HG03520 (cell line): ENCODE measurements around the gene MGP.

Experiments
- ATAC-seq: cut with Tn5 transposase; IDR thresholded peaks from one replicate; pipeline ENCODE4 v1.9.1; 2021; ENCODE audit warnings: mild to moderate bottlenecking, moderate library complexity; ENCODE audit not compliant: unreplicated experiment

Gene MGP

DNA sequence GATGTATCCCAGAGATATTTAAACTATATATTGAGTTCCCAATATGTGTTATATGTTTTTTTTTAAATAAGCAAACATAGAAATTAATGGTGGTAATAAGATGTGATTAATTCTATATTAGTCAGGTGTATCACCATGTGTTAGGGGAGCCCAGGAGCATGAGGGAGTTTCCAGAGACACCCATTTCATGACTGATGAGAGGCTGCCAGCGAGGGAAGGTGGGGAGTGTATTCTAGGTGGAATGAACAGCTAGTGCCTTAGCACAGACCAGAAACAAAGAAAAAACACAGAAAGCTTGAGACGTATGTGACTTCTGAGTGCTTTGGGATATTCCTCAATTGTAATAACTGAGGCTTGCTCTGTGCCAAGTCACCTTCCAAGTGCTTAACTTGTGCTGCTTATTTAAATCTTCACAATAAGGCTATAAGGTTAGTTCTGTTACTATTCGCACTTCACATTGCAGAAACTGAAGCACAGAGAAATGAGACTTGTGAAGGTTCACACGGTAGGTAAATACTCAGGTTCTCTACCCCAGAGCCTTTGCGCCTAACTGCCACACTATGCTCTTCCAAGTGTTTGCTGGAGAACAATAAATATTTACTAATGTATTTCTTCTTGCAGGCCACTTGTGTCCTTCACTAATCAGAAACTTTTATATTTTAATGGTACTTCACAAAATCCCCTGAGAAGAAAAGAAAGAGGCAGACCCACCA, 17.9 kb upstream of the MGP start:
- ATAC-seq: no peak

DNA sequence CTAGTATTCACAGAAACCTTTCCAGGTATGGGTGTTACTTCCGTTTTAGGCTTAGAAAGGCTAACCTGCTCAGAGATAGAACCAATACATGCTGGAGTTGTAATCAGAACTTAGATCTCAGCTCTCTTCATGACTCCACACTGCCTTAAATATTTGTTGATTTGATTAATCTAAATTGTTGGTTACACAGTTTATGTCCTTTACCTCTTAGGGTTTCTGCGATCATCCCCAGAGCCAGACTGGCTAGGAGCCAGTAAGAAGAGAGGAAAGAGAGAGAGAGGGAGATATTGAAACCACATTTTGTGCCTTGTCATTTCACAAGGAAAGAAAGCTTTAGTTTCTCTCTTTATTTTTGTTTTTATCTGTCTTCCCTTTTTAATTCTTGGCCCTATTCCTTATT, 16.8 kb upstream of the MGP start:
- no peak for ATAC-seq

DNA sequence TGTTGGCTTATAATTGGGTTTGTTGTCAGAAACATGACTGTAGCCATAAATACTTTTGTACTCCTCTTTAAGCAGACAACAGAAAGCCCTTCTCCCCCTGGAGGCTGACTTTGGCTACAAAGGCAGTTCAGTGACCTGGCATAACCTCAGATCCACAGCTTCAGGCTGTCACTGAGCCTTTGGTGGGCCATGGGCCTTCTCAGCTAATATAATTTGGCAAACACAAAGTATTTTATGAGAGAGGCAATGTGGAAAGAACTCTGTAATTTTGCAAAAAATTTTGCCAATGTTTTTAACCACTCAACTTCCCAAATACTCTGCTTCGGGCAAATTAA, 15.5 kb upstream of the MGP start:
- no peak for ATAC-seq

DNA sequence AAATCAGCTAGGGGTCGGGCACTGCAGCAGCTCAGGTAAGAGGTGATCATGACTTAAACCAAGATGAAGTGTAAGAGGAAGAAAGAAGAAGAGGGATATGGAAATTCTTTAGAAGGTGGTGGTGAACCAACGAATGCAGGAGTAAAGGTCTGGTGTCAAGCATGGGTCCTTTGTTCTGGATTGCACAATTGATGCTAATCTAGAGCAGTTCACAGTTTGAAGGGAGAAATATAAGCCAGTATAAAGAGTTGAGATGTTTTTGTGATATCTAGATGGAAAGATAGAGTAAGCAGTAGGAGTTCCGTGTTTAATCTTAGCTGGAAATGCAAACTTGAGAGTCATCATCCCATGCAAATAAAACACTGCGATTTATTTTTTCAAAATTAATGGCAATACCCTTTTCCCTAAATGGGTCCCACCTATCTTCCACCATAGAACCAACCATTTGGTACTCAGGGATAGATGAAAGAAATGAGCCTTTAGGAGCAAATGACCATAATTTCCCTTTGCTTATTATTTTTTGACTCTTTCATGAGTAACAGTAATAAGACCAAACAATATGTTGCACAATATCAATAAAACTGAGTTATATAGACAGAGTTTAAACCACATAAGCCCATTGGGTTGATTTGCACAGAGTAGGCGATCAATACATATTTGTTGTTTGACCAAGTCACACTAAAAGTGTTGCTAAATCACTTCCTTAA, 15.0 kb upstream of the MGP start:
- ATAC-seq: no peak

DNA sequence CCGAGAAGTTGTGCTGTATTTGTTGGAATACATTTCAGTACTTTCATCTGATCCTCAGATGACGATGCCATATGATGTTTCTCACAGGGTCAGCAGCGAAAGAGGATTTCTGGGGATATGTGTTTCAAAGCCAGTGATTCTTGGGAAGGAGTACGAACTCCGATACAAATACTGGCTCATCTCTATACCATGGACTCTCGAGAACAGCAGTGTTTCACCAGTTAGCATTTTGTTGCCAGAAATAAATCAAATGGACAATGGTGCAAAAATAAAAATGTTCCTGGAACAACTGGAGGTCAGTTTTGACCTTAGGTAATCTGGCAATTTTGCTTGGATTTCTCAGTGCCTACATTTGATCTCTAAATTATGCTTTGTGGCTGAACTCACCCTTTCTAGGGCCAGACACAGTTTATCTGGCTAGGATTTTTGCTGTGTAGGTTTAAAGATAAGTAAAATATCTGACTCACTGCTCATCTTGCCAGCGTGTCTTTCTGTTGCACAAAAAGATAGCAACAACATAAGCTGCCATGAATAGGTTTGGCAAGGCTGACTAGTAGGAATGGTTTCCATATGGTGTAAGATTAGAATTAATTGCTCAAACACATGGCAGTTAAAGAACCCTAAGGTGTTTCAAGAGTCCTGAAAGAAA, 11.0 kb upstream of the MGP start:
- ATAC-seq: no peak

DNA sequence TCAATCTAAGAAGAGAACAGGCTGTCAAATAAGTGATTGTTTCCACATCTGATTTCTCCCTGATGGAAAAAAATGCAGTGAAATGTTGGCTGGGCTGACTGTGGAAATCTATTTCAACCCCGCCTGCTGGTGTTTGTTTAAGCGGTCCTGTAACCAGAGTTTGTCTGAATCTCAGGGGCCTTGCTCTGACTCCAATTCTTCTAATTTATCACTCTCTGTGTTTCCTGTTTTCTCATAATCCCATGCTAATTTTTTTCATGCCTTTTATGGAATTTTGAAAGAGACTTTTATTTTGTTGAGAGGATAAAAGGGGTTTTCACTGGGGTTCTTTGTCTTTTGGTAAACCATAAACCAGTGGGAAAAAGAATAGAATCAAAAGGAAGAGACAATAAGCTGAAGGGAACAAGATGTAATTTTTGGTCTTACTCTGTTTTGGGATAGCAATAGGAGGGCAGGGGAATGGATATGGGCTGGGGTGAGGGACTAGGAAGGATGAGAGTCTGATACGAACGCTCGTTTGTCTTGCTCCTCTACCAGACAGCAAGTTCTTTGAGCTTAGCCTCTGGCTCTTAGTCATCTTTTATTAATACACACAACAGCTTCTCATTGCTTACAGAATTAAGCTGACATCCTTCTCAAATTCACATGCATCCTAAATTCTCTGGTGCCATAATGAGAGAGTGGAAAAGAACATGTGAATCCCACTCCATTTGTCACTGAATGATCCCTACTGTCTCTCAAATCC, 8.0 kb upstream of the MGP start:
- ATAC-seq: no peak

DNA sequence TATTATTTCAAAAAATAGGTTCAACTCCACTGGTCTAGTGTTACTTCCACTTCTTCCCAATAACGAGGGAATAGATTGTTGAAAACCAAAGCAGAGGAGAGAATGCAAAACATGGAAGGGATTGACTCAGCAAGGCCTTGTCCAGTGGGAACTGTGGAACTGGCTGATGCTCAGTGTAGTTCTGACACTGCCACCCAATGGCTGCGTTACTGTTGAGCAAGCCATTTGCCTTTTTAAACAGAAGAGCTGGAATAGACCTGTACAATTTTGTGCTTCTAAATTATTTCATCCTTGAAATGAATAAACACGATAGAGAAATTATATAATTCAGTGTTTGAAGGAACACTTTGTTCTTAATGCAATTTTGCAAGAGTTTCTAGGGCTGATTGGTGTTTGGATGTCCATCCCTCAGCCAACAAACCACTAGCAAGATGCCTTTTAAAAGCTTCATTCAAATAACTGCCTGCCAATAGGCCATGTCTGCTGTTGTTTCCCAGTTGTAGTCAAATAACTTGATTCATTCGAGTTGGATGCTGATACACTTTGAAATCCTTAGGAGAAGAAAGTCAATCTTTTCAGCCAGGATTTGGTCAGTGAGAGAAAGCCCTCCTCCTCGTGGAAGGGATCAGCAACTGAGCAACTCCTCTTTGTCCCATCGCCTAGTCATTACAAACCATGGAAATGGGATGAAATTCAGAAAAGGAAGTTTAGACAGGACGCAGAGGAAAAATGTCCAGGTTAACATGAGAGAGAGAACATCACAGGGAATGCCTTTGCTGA, 7.3 kb upstream of the MGP start:
- no peak for ATAC-seq

DNA sequence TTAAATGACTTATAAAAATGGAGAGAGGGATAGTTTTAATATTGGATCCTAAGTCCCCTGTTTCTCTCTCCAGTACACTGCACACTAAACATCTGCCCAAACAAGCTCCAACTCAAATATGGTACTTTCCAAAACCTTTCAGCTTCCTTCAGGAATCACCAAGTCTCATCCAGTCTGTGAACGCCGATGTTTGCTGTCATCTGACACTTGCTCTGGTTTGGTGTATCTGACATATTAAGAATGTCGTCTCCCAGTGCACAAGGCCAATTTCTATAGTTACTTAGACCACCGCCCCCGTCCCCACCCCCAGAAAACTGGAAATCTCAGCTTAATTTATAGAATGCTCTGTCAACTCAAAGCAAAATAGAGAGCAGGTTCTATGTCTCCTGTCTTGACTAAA, 5.0 kb upstream of the MGP start:
- ATAC-seq: no peak

DNA sequence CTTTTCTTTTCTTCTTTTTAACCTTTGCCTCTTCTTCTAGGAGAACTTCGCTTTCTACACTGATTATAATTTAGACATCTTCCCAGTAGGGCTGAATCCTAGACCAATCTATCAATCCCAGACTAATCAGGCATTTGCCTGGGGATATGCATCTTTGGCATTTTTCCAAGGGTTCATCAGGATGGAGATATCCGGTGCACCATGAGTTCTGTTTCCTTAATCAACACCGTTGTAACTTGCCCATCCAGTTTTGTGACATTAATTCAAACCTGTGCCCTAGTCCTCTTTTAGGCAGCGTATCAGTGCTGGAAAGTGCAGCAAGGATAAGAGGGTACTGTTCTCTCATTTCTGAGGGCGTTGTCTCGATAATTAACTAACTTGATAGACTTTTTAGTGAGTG, 617 bp upstream of the MGP start:
- ATAC-seq: no peak

DNA sequence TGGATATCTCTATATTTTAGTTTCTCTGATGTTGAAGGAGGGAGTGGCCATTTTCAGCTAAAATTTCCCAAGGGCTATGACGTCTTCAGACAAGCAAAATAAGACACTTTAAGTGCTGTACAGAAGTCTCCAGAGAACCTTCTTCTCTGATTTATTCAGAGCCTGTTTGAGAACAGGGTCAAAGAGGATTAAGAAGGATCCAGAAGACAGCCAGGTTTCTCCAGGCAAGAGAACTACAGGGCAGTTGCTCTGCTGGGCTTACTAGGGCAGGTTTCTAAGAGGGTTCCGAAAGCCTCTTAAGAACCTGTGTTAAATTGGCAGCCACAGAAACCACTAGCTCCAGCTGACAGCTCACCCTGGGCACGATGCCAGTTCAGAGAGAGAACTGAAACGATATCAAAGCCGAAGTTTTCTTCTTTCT, 1.2 kb downstream of the MGP start:
- peak; percentile 96 for ATAC-seq

DNA sequence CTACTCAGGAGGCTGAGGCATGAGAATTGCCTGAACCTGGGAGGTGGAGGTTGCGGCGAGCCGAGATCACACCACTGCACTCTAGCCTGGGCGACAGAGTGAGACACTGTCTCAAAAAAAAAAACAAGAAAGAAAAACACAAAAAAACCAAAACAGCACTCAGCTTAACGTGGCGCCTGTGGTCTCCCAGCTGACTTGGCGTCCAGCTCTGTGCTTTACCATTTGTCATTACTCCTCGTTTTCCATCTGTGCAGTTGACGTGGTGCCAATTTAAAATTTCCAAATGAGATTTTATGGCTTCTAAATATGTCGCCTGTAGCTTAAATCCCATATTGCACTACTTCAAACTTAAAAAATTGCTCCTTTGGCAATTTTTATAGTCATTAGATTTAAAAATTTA, 2.0 kb downstream of the MGP start:
- no peak for ATAC-seq

DNA sequence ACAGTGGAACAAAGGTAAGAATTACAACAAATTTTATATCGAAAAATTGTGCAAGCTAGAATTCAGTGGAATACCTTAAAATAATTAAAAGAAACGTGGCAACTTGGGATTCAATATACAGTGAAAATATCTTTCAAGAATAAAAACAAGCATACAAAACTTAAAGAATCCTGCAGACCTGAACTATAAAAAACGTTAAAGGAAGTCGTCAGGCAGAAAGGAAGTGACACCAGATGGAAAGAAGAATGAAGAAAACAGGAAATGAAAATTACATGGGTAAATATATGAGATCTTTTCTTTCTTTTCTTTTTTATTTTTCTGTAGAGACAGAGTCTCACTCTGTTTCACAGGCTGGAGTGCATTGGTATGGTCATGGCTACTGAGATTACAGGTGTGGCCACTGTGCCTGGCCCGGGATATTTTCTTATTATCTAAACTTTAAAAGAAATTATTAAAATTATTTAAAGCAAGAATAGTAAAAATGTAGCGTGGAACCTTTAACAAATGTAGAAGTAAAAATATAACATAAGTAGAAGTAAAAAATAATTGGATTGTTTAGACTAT, 4.7 kb downstream of the MGP start:
- ATAC-seq: no peak

DNA sequence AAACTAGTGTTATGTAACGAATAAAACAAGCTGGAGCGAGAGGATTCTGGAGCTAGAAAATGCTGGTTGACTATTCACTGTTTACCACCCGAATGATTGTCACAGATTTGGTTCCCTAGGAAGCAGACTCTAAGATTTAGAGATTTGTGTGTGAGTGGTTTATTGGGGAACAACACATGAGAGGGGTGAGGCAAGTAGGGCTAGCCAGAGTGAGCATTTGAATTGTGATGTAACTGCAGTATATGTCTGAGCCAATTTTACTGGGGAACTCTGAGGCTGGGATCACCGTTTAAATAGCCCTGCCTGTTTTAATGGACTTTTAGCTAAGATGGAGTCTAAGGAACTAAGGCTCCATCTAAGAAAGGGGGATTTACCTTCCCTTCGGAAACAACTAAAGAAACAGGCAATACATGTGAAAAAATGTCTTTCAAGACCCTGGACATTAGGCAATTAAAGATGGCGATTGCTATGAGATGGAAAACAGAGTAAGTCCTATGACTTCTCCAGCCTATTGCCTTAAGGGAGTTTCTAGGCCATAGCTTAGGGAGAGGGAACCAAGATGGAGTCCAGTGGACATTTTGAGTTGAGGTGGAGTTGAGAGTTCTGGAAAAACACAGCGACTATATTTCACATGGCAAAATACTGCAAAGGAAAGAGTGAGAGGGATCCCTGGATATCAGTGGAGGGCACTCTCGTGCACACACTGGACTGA, 6.3 kb downstream of the MGP start:
- ATAC-seq: no peak

DNA sequence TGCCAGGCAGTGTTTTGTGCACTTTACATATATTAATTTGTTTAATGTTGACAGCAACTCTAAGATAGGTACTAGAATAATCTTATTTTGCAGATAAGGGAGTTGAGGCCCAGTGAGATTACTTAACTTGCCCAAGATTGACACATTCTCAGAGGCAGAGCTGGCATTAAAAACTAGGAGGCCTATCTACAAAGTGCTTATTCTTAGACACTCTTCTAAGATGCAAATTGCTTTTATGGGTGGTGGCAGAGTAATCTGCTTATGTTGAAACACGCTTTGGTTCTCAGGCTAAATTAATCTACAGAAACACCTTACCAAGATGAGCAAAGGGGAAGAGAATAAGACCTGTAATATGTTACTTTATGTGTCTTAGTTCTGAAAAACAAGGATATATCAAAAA, 7.2 kb downstream of the MGP start:
- no peak for ATAC-seq

DNA sequence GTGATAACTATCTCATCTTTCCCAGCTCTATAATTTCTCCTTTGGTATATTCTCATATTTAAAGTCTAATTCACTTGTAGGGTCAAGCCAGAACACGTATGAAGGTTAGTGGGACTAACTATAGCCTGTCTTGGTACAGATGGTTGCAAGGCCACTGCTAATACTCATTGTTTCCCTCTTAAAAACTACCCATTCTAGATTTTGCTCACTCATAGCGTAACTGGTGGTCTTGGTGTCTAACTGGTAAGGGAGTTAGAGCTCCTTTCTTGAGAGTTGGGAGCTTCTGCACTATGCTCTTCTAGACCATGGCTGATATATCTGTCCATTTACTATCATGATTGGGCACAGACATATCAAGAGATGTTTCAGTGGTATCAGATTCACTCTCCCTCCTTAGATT, 8.8 kb downstream of the MGP start:
- no peak for ATAC-seq

DNA sequence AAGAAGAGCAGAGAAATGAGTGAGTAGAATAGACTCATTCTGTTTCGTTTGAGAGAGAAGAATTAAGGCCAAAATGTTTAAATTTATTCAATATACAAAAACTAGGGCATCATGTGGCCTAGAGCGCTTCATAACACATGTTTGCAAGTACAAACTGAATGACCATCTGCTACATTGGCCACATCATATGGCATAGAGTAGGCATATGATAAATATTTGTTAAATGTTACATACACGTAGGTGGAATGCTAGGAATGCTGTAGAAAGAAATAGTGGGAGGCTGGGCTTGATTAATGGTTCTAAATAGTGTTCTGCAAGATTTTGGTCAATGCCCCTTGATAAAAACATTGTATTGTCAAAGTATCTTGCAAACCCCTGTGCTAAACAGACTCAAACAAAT, 10.8 kb downstream of the MGP start:
- ATAC-seq: no peak

DNA sequence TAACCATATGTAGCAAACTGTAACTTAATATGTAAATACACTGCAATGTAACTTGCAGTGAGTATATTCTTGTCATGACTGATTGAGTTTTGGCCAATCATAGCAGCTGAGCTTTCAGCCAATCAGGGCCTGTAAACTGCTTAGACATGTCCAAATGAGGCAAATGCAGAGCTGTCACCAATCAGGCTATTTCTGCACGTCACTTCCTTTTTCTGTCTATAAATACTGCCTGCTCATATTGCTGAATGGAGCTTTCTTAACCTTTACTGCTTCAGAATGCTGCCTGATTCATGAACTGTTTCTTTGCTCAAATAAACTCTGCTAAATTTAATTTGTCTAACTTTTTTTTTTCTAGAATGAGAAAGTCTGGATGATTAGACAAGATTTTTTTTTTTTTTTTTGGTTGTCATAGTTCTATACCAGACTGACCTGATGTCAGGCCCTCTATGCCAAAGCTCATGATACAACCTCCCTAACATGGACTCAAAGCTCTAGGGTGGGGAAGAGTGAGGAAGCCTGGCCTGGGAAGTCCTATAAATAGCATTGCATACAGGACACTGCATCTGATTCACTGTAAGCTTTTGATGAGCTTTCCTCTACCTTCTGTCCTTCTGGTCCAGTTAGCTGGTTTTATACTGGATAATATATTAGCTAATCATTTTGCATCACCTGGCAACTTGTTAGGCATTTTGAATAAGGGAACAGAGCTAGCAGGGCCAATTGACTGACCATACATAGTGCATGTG, 12.0 kb downstream of the MGP start:
- no peak for ATAC-seq

DNA sequence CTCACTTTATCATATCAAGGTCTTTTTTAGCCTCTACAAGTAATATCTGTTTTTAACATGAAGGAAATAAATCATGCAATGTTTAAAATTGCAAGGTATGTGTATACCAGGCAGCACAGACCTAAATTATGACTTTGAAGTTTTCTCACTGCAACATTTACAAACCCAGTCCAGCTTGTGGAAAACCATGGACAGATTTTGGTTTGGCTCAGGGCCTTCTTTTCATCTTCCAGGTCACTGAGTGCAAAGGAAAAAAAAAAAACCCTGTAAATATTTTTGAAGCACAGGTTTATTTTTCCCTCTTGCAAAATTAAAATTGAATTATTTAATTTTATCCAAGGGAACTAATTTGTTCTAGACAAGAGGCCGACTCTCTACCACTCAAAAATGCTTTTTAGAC, 13.8 kb downstream of the MGP start:
- no peak for ATAC-seq

DNA sequence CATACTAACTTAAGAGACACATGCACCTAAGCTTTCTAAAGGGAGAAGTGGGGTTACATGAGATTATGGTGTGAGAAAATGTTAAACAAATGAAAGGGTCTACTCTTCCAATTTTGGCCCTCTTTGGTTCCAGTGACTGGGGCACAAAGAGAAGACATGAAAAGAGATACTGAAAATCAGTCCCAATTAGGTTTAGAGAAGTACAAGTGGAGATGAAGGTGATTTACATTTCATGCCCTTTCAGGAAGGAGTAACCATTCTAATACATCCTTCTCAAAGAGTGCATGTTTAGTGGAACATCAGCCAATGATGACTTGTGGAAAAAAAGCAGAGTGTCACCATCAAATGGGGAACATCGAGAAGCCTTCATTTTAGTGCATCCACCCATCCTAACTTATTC, 14.4 kb downstream of the MGP start:
- ATAC-seq: no peak
